K562 (cell line): ENCODE data around the gene PKP1. TPM values are rescaled to one million over a fixed set of nuclear protein-coding genes. Genes with fewer than 3 reads are reported as not detected.

Experiments
- ATAC-seq: fragments of 200-7000 bp; cut with Tn5 transposase; 3 replicates; pipeline ENCODE4 v1.9.1; 2020; ENCODE audit warnings: moderate library complexity
- BruUV-seq: library from RNA; stranded (reverse); fragments of 400-500 nt; replicated peaks from 2 replicates; lab custom pipeline; 2021; lab: Mats Ljungman, UMichigan
- CTCF ChIA-PET: fragments of 300-600 bp; formaldehyde crosslinking; extraction: SDS; loops from one replicate; lab custom pipeline; 2021; ENCODE audit warnings: low intra/inter-chr PET ratio; lab: Yijun Ruan, JAX
- POLR2A ChIA-PET: fragments of 300-600, 350-650 bp; sonication (Branson Sonifier 250); formaldehyde crosslinking; extraction: SDS; loops from one replicate; lab custom pipeline; 2021; ENCODE audit warnings: antibody characterized with exemption, inconsistent platforms; lab: Yijun Ruan, JAX
- DNase-seq, 4 experiments: peaks; one replicate each; pipeline versions ENCODE4 v3.0.0 to v3.0.0-alpha.2; 2011 to 2018; ENCODE audit warnings: low spot score in 3 of 4, mixed read lengths in 3 of 4; ENCODE audit errors: extremely low read depth in 1 of 4
- FAIRE-seq: peaks from 2 replicates; lab custom pipeline; 2011; peaks lifted over from hg19 to GRCh38; lab: Jason Lieb, UNC
- H2AFZ ChIP-seq: 2 replicates; pipeline ENCODE4 v1.6.0; 2011; ENCODE audit warnings: low read depth, low read length, control low read depth, inconsistent platforms
- H3K27ac ChIP-seq: fragments of 200-600 bp; 3 replicates; pipeline ENCODE4 v1.8.0; 2011; ENCODE audit warnings: low read depth, mild to moderate bottlenecking, control low read depth, inconsistent platforms, low read length, moderate library complexity, mixed read lengths; ENCODE audit errors: extremely low read depth
- H3K27me3 ChIP-seq, 2 experiments: fragments of 300-600 bp in 1 of 2; 2 replicates in 1 of 2; 3 replicates in 1 of 2; pipeline versions ENCODE4 v1.6.0 to v1.8.0; 2011; ENCODE audit warnings: inconsistent platforms in 2 of 2, low read length in 2 of 2, mild to moderate bottlenecking in 1 of 2, mixed read lengths in 1 of 2, moderate library complexity in 1 of 2; ENCODE audit not compliant: control insufficient read depth in 2 of 2, insufficient read depth in 2 of 2
- H3K36me3 ChIP-seq: fragments of 300-600 bp; 3 replicates; pipeline ENCODE4 v1.8.0; 2011; ENCODE audit warnings: mild to moderate bottlenecking, low read length, inconsistent platforms; ENCODE audit not compliant: control insufficient read depth, insufficient read depth
- H3K4me1 ChIP-seq, 2 experiments: fragments of 200-600 bp in 1 of 2; replicated peaks in 1 of 2; 2 replicates in 1 of 2; 3 replicates in 1 of 2; pipeline versions ENCODE4 v1.5.1 to v1.8.0; 2011; ENCODE audit warnings: inconsistent platforms in 2 of 2, low read length in 2 of 2, mild to moderate bottlenecking in 1 of 2, mixed read lengths in 1 of 2, moderate library complexity in 1 of 2; ENCODE audit not compliant: control insufficient read depth in 2 of 2, insufficient read depth in 2 of 2
- H3K4me2 ChIP-seq: 2 replicates; pipeline ENCODE4 v1.6.1; 2011; ENCODE audit warnings: low read length, control low read depth, inconsistent platforms, mixed read lengths; ENCODE audit not compliant: insufficient read depth
- H3K4me3 ChIP-seq: fragments of 200-600 bp; sonication (generic), shearing (Covaris generic); 2 replicates; pipeline ENCODE4 v1.5.1; 2016; ENCODE audit warnings: control low read depth, inconsistent platforms
- H3K79me2 ChIP-seq: fragments of 200-600 bp; 3 replicates; pipeline ENCODE4 v1.8.0; 2011; ENCODE audit warnings: low read length, inconsistent platforms; ENCODE audit not compliant: control insufficient read depth, insufficient read depth
- H3K9ac ChIP-seq, 2 experiments: 2 replicates each; pipeline versions ENCODE4 v1.6.0 to v1.6.1; 2011; ENCODE audit warnings: low read depth in 2 of 2, low read length in 2 of 2, control low read depth in 1 of 2, inconsistent platforms in 1 of 2, mild to moderate bottlenecking in 1 of 2, mixed read lengths in 1 of 2; ENCODE audit not compliant: insufficient read depth in 1 of 2
- H3K9me1 ChIP-seq: one replicate; pipeline ENCODE4 v1.6.0; 2011; ENCODE audit warnings: inconsistent platforms, mild to moderate bottlenecking, low read length, moderate library complexity; ENCODE audit not compliant: control insufficient read depth, insufficient read depth
- H3K9me3 ChIP-seq: replicated peaks from 2 replicates; pipeline ENCODE4 v1.5.1; 2011; ENCODE audit warnings: low read depth, low read length, inconsistent platforms; ENCODE audit not compliant: control insufficient read depth, insufficient read depth
- H4K20me1 ChIP-seq: replicated peaks from 2 replicates; pipeline ENCODE4 v1.6.1; 2011; ENCODE audit warnings: low read length, inconsistent platforms, mixed read lengths; ENCODE audit not compliant: control insufficient read depth, insufficient read depth
- ARHGAP35 ChIP-seq: fragments of 450-650 bp; IDR thresholded peaks from 2 replicates; pipeline ENCODE4 v1.6.1; 2018; ENCODE audit not compliant: partially characterized antibody
- COPS2 ChIP-seq: fragments of 450-650 bp; conservative IDR thresholded peaks from 2 replicates; pipeline ENCODE4 v1.6.1; 2016; ENCODE audit warnings: mild to moderate bottlenecking, moderate library complexity
- MTA2 ChIP-seq: fragments of 450-650 bp; IDR thresholded peaks from 2 replicates; pipeline ENCODE4 v1.6.1; 2016; ENCODE audit warnings: low read depth
- NCOA1 ChIP-seq: fragments of 450-650 bp; IDR thresholded peaks from 2 replicates; pipeline ENCODE4 v1.6.1; 2016; ENCODE audit warnings: low read depth
- POLR2H ChIP-seq: IDR thresholded peaks from 2 replicates; pipeline ENCODE4 v1.6.1; 2016; ENCODE audit warnings: missing genetic modification characterization, low read depth, mild to moderate bottlenecking, control low read depth, missing compliant biosample characterization, moderate library complexity
- RBM39 ChIP-seq: fragments of 200-400 bp; formaldehyde crosslinking; optimal IDR thresholded peaks from 2 replicates; pipeline ENCODE3; 2018; ENCODE audit warnings: low read depth, low read length
- RFX1 ChIP-seq: fragments of 450-650 bp; IDR thresholded peaks from 2 replicates; pipeline ENCODE4 v1.6.1; 2016; ENCODE audit warnings: mild to moderate bottlenecking, moderate library complexity
- RHOXF2B ChIP-seq: fragments of 250-450 bp; sonication (Bioruptor Pico); conservative IDR thresholded peaks from 2 replicates; pipeline ENCODE4 v1.5.1; 2021
- SMARCC2 ChIP-seq: fragments of 450-650 bp; IDR thresholded peaks from 2 replicates; pipeline ENCODE4 v1.6.1; 2017; ENCODE audit warnings: antibody characterized with exemption, moderate library complexity, mild to moderate bottlenecking, low read depth
- YBX1 ChIP-seq: fragments of 450-650 bp; IDR thresholded peaks from 2 replicates; pipeline ENCODE4 v1.7.1; 2016; ENCODE audit warnings: mild to moderate bottlenecking
- ZNF140 ChIP-seq: fragments of 250-450 bp; sonication (Bioruptor Pico); IDR thresholded peaks from 2 replicates; pipeline ENCODE4 v1.8.0; 2021; ENCODE audit warnings: moderate library complexity, mild to moderate bottlenecking, inconsistent platforms
- WGBS: fragments of 100-300 bp; shearing (Covaris generic); methylation state at CpG from one replicate; pipeline ENCODE4 v1.1.6; 2016; ENCODE audit warnings: low coverage, mixed read lengths; ENCODE audit not compliant: insufficient coverage; ENCODE audit errors: missing lambda C conversion rate; 5-methylcytosine and 5-hydroxymethylcytosine counted together
- in situ Hi-C: fragments of 300-500 bp; cut with MboI; formaldehyde crosslinking; loops from 4 replicates; pipeline ENCODE4 v1.15.0; 2018; ENCODE audit warnings: inconsistent platforms, mixed read lengths
- intact Hi-C: fragments of 100-400 bp; cut with micrococcal nuclease; formaldehyde crosslinking; loops from 2 replicates; pipeline ENCODE4 v1.14.2; 2022
- polyA plus RNA-seq, 8 experiments: library from polyadenylated mRNA; depleted of rRNA in 4 of 8; stranded (reverse) in 5 of 8; unstranded in 3 of 8; fragments of >200 nt; fragmentation: Nextera tagmentation in 2 of 8; fragmentation: Illumina TruSeq in 1 of 8; extraction: Ambion mirVana in 2 of 8; extraction: Trizol in 1 of 8; gene quantifications; 2 replicates each; pipeline versions ENCODE4 v1.2.1 to v1.2.3, GENCODE V29; 2011 to 2014; ENCODE audit warnings: inconsistent platforms in 1 of 8, missing spikeins in 1 of 8
- total RNA-seq, 7 experiments: library from RNA; depleted of rRNA in 6 of 7; stranded (reverse); fragments of >200 nt in 6 of 7; fragmentation: Illumina TruSeq in 2 of 7; extraction: Trizol in 2 of 7; gene quantifications; 2 replicates each; pipeline versions ENCODE4 v1.2.1 to v1.2.3, GENCODE V29; 2011 to 2021; ENCODE audit warnings: low replicate concordance in 1 of 7
- TF ChIP-seq, protein P1 (sequence below), 2 experiments: IDR thresholded peaks; 2 replicates each; pipeline ENCODE4 v1.6.1; 2012; ENCODE audit warnings: improper control_type of control experiment in 2 of 2, low read depth in 2 of 2, low read length in 2 of 2, borderline replicate concordance in 1 of 2

PKP1 gene
- total and polyA plus RNA-seq, 9 of the 15 experiments (the other 6 are each of a cell fraction or from before 2014, with no cell fraction given): not detected

DNA sequence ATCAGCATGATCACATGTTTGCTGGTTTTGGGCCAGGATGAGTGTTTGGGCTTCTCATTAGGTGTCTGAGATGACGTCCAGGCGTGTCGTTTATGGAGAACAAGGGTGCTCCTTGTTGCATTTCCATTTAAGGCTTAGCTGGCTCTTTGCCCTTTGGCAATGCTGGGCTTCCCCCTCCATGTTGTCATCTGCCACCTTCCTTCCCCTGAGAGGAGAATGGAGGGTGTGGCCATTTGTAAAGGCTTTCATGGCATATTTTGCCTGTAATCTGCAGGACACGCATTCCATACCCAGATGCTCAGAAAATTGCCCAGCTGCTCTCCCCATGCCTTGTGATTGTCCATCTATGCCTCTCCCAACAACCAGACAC is 27.7 kb downstream of the PKP1 start:
- no peak for ATAC-seq
- no peak for FAIRE-seq
- H3K27me3 ChIP-seq: peaks cover 27 to 89% of the 10 kb centered on the region in 2 experiments; a peak in 4 of 5 replicates
- no peak overlapping the region for H3K4me3 ChIP-seq
- peaks cover 0 to 6% of the 10 kb centered on the region in 2 experiments; a peak in 2 of 5 replicates for H3K4me1 ChIP-seq
- ChIA-PET CTCF (no interaction called here), POLR2A (no interaction called here)
- BruUV-seq: no TSS peak
- H3K9me3 ChIP-seq: no peaks in the 10 kb centered on the region
- H3K9me1 ChIP-seq: no peaks in the 10 kb centered on the region
- no peak overlapping the region for H3K9ac ChIP-seq
- H2AFZ ChIP-seq: no peak overlapping the region
- in situ Hi-C loops (no loop called here), intact Hi-C loops (no loop called here)
- H3K4me2 ChIP-seq: no peak overlapping the region
- WGBS: 2% methylated on average over 4 of the region's 4 CpGs
- H3K27ac ChIP-seq: no peak overlapping the region
- TF ChIP-seq RHOXF2B (no peak), ZNF140 (CRISPR knock-in tag) (no peak), ARHGAP35 (no peak), RBM39 (no peak), RFX1 (no peak), NCOA1 (no peak), COPS2 (no peak), YBX1 (no peak), POLR2H (tag) (no peak), MTA2 (no peak), SMARCC2 (no peak)
- TF ChIP-seq, protein P1, sequence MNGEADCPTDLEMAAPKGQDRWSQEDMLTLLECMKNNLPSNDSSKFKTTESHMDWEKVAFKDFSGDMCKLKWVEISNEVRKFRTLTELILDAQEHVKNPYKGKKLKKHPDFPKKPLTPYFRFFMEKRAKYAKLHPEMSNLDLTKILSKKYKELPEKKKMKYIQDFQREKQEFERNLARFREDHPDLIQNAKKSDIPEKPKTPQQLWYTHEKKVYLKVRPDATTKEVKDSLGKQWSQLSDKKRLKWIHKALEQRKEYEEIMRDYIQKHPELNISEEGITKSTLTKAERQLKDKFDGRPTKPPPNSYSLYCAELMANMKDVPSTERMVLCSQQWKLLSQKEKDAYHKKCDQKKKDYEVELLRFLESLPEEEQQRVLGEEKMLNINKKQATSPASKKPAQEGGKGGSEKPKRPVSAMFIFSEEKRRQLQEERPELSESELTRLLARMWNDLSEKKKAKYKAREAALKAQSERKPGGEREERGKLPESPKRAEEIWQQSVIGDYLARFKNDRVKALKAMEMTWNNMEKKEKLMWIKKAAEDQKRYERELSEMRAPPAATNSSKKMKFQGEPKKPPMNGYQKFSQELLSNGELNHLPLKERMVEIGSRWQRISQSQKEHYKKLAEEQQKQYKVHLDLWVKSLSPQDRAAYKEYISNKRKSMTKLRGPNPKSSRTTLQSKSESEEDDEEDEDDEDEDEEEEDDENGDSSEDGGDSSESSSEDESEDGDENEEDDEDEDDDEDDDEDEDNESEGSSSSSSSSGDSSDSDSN (IDR thresholded peaks at IDR 0.05; ENCODE audit: borderline replicate concordance in 1 of 2, low read depth in 2 of 2, low read length in 2 of 2): no peak
- no peak for DNase-seq
- H4K20me1 ChIP-seq: peaks cover 23% of the 10 kb centered on the region
- H3K36me3 ChIP-seq: no peaks in the 10 kb centered on the region
- H3K79me2 ChIP-seq: no peaks in the 10 kb centered on the region
